A673 (cell line): ENCODE data around the gene SYT17. TPM values are rescaled to one million over a fixed set of nuclear protein-coding genes. Genes with fewer than 3 reads are reported as not detected.
"Not testable (repeated sequence)": the region's sequence is repeated elsewhere in the genome, so short reads cannot be mapped to it uniquely, and the experiment has no call there.

ENCODE experiments used
- BruUV-seq: library from RNA; stranded (reverse); fragments of 400-500 nt; replicated peaks from 2 replicates; lab custom pipeline; 2021; lab: Mats Ljungman, UMichigan
- CTCF ChIA-PET: fragments of 300-600 bp; sonication (Branson Sonifier 250); formaldehyde crosslinking; loops from one replicate; lab custom pipeline; 2022; ENCODE audit warnings: antibody characterized with exemption; lab: Charles Lee
- POLR2A ChIA-PET: fragments of 300-600 bp; sonication (Branson Sonifier 250); formaldehyde crosslinking; loops from one replicate; lab custom pipeline; 2022; ENCODE audit warnings: antibody characterized with exemption; ENCODE audit not compliant: low non-redundant PET; lab: Charles Lee
- DNase-seq: peaks from one replicate; pipeline ENCODE4 v3.0.0-alpha.2; 2015; ENCODE audit warnings: low spot score
- H3K27ac ChIP-seq: fragments of 200-600 bp; sonication (generic); 2 replicates; pipeline ENCODE4 v1.5.1; 2016; ENCODE audit warnings: mixed run types, low read depth, mild to moderate bottlenecking, mixed read lengths, antibody characterized with exemption, low read length; ENCODE audit not compliant: poor library complexity, severe bottlenecking
- H3K27me3 ChIP-seq: fragments of 200-600 bp; sonication (generic); replicated peaks from 2 replicates; pipeline ENCODE4 v1.6.1; 2017; ENCODE audit warnings: mixed run types, low read depth, mild to moderate bottlenecking, mixed read lengths, antibody characterized with exemption, low read length; ENCODE audit not compliant: insufficient read depth, poor library complexity
- H3K36me3 ChIP-seq: fragments of 200-600 bp; sonication (generic); 2 replicates; pipeline ENCODE4 v1.6.1; 2016; ENCODE audit warnings: mixed run types, mild to moderate bottlenecking, mixed read lengths, antibody characterized with exemption, low read length; ENCODE audit not compliant: insufficient read depth, poor library complexity, severe bottlenecking
- H3K4me1 ChIP-seq: fragments of 200-600 bp; sonication (generic); 2 replicates; pipeline ENCODE4 v1.6.1; 2017; ENCODE audit warnings: mixed run types, mild to moderate bottlenecking, mixed read lengths, antibody characterized with exemption, low read length; ENCODE audit not compliant: insufficient read depth, poor library complexity, severe bottlenecking
- H3K4me3 ChIP-seq: fragments of 200-600 bp; sonication (generic); 2 replicates; pipeline ENCODE4 v1.5.1; 2016; ENCODE audit warnings: low read depth, mixed run types, mild to moderate bottlenecking, mixed read lengths, low read length; ENCODE audit not compliant: poor library complexity, severe bottlenecking
- H3K9me3 ChIP-seq: fragments of 200-600 bp; sonication (generic); 2 replicates; pipeline ENCODE4 v1.6.1; 2016; ENCODE audit warnings: mixed run types, low read depth, mild to moderate bottlenecking, mixed read lengths, antibody characterized with exemption, low read length; ENCODE audit not compliant: poor library complexity, severe bottlenecking
- EZH2 ChIP-seq: fragments of 200-600 bp; sonication (generic); IDR thresholded peaks from 2 replicates; pipeline ENCODE4 v1.6.1; 2017; ENCODE audit warnings: borderline replicate concordance, low read depth, mild to moderate bottlenecking, mixed read lengths, antibody characterized with exemption, low read length; ENCODE audit not compliant: poor library complexity, severe bottlenecking
- intact Hi-C: fragments of 100-400 bp; cut with micrococcal nuclease; formaldehyde crosslinking; loops from one replicate; pipeline ENCODE4 v1.10.0; 2022; ENCODE audit not compliant: unreplicated experiment
- total RNA-seq: library from RNA; stranded (reverse); gene quantifications from 2 replicates; pipeline ENCODE4 v1.2.3, GENCODE V29; 2021
- TF ChIP-seq, protein P1 (sequence below): fragments of 300-800, 200-600 bp; sonication (generic); conservative IDR thresholded peaks from 2 replicates; pipeline ENCODE4 v1.5.1; 2017; ENCODE audit warnings: low read depth, mild to moderate bottlenecking, antibody characterized with exemption, low read length, moderate library complexity, mixed read lengths

The SYT17 gene
- total RNA-seq, 1 experiment from 2014 or later, result 0.24 TPM

GRCh38 chr16:19186408-19186807 lies 18.4 kb downstream of the SYT17 start:
- ChIA-PET POLR2A (no interaction called here), CTCF (no interaction called here)
- Histone ChIP-seq H3K36me3 (no peaks in the 10 kb centered on the region), H3K27ac (no peak overlapping the region), H3K4me1 (peaks cover 6% of the 10 kb centered on the region), H3K27me3 (no peaks in the 10 kb centered on the region), H3K9me3 (no peaks in the 10 kb centered on the region), H3K4me3 (no peak overlapping the region)
- BruUV-seq, result no TSS peak
- intact Hi-C loops, result no loop called here
- DNase-seq, result no peak
- TF ChIP-seq EZH2, result no peak
- TF ChIP-seq, protein P1, sequence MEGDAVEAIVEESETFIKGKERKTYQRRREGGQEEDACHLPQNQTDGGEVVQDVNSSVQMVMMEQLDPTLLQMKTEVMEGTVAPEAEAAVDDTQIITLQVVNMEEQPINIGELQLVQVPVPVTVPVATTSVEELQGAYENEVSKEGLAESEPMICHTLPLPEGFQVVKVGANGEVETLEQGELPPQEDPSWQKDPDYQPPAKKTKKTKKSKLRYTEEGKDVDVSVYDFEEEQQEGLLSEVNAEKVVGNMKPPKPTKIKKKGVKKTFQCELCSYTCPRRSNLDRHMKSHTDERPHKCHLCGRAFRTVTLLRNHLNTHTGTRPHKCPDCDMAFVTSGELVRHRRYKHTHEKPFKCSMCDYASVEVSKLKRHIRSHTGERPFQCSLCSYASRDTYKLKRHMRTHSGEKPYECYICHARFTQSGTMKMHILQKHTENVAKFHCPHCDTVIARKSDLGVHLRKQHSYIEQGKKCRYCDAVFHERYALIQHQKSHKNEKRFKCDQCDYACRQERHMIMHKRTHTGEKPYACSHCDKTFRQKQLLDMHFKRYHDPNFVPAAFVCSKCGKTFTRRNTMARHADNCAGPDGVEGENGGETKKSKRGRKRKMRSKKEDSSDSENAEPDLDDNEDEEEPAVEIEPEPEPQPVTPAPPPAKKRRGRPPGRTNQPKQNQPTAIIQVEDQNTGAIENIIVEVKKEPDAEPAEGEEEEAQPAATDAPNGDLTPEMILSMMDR, result no peak

DNA sequence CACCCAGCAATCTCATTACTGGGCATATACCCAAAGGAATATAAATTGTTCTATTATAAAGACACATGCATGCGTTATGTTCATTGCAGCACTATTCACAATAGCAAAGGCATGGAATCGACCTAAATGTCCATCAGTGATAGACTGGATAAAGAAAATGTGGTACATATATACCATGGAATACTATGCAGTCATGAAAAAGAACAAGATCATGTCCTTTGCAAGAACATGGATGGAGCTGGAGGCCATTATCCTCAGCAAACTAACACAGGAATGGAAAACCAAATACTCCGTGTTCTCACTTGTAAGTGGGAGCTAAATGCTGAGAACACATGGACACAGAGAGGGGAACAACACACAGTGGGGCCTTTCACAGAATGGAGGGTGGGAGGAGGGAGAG lies 19.9 kb downstream of the SYT17 start:
- H3K4me1 ChIP-seq, CTCF ChIA-PET, POLR2A ChIA-PET, intact Hi-C loops, DNase-seq, H3K9me3 ChIP-seq, H3K27ac ChIP-seq, BruUV-seq, H3K36me3 ChIP-seq, H3K27me3 ChIP-seq, H3K4me3 ChIP-seq: not testable (repeated sequence)

GRCh38 chr16:19188406-19188805 lies 20.4 kb downstream of the SYT17 start:
- no peaks in the 10 kb centered on the region for H3K9me3 ChIP-seq
- H3K36me3 ChIP-seq, result no peaks in the 10 kb centered on the region
- DNase-seq, result no peak
- BruUV-seq, result no TSS peak
- CTCF ChIA-PET, result no interaction called here
- no peak for TF ChIP-seq EZH2
- TF ChIP-seq, protein P1, result no peak
- POLR2A ChIA-PET, result no interaction called here
- no peaks in the 10 kb centered on the region for H3K27me3 ChIP-seq
- peaks cover 6% of the 10 kb centered on the region for H3K4me1 ChIP-seq
- intact Hi-C loops, result no loop called here
- H3K4me3 ChIP-seq, result no peak overlapping the region
- no peak overlapping the region for H3K27ac ChIP-seq

- TF ChIP-seq EZH2, result no peak
- TF ChIP-seq, protein P1, result no peak
- Histone ChIP-seq H3K36me3 (no peaks in the 10 kb centered on the region), H3K27ac (no peak overlapping the region), H3K27me3 (no peaks in the 10 kb centered on the region), H3K4me3 (no peak overlapping the region), H3K9me3 (no peaks in the 10 kb centered on the region), H3K4me1 (no peaks in the 10 kb centered on the region)
- ChIA-PET POLR2A (no interaction called here), CTCF (interaction anchor here (1.2 kb wide), 1 partner anchor 13 kb away, joined by 3 read pairs; no protein-coding TSS in a partner anchor)
- no peak for DNase-seq
- BruUV-seq, result no TSS peak
- intact Hi-C loops, result no loop called here
Measured at GRCh38 chr16:19192865-19193264, 24.8 kb downstream of the SYT17 start.
